DND-41 (cell line): ENCODE measurements around the gene TECR.
A peak's percentile ranks its signal among the peaks of the same experiment; 100 is the strongest.
"Not testable (repeated sequence)": the region's sequence is repeated elsewhere in the genome, so short reads cannot be mapped to it uniquely, and the experiment has no call there.

Source experiments
- ATAC-seq: fragments of 200-7000 bp; cut with Tn5 transposase; 3 replicates; pipeline ENCODE4 v1.9.1; 2021; ENCODE audit warnings: low read depth; ENCODE audit not compliant: insufficient read depth
- DNase-seq: peaks from one replicate; pipeline ENCODE4 v3.0.0-alpha.2; 2020
- H2AFZ ChIP-seq: 2 replicates; pipeline ENCODE4 v1.6.0; 2012; ENCODE audit warnings: low read depth, low read length
- H3K27ac ChIP-seq: 2 replicates; pipeline ENCODE4 v1.5.1; 2012; ENCODE audit warnings: low read length, inconsistent platforms
- H3K27me3 ChIP-seq: fragments of 200-600 bp; sonication (generic); 2 replicates; pipeline ENCODE4 v1.6.0; 2012; ENCODE audit warnings: low read length, mild to moderate bottlenecking, inconsistent platforms; ENCODE audit not compliant: insufficient read depth, poor library complexity
- H3K36me3 ChIP-seq: 2 replicates; pipeline ENCODE4 v1.5.1; 2012; ENCODE audit warnings: low read length, inconsistent platforms; ENCODE audit not compliant: insufficient read depth
- H3K4me1 ChIP-seq: 2 replicates; pipeline ENCODE4 v1.5.1; 2012; ENCODE audit warnings: mild to moderate bottlenecking, low read length; ENCODE audit not compliant: insufficient read depth
- H3K4me2 ChIP-seq: 2 replicates; pipeline ENCODE4 v1.6.0; 2012; ENCODE audit warnings: mild to moderate bottlenecking, moderate library complexity, low read length, inconsistent platforms; ENCODE audit not compliant: insufficient read depth
- H3K4me3 ChIP-seq, 2 experiments: fragments of 200-600 bp in 1 of 2; shearing (Covaris generic) in 1 of 2; 2 replicates each; pipeline ENCODE4 v1.5.1; 2012 to 2016; ENCODE audit warnings: inconsistent platforms in 2 of 2, low read length in 2 of 2, mild to moderate bottlenecking in 2 of 2, low read depth in 1 of 2, moderate library complexity in 1 of 2
- H3K79me2 ChIP-seq: 2 replicates; pipeline ENCODE4 v1.6.0; 2012; ENCODE audit warnings: low read length, inconsistent platforms; ENCODE audit not compliant: insufficient read depth
- H3K9ac ChIP-seq: 2 replicates; pipeline ENCODE4 v1.6.0; 2012; ENCODE audit warnings: low read depth, mild to moderate bottlenecking, inconsistent platforms, low read length, moderate library complexity
- H3K9me3 ChIP-seq: 2 replicates; pipeline ENCODE4 v1.5.1; 2012; ENCODE audit warnings: low read length, moderate library complexity, mild to moderate bottlenecking, inconsistent platforms; ENCODE audit not compliant: insufficient read depth, severe bottlenecking
- H4K20me1 ChIP-seq: 2 replicates; pipeline ENCODE4 v1.6.0; 2012; ENCODE audit warnings: low read length; ENCODE audit not compliant: insufficient read depth
- EZH2 ChIP-seq: IDR thresholded peaks from 3 replicates; pipeline ENCODE4 v1.6.1; 2012; ENCODE audit warnings: borderline replicate concordance, low read depth, mild to moderate bottlenecking, moderate library complexity, low read length, inconsistent platforms; ENCODE audit not compliant: severe bottlenecking
- TF ChIP-seq, protein P1 (sequence below): IDR thresholded peaks from 2 replicates; pipeline ENCODE4 v1.5.1; 2012; ENCODE audit warnings: borderline replicate concordance, low read length, moderate library complexity, mild to moderate bottlenecking; ENCODE audit not compliant: poor library complexity, severe bottlenecking; ENCODE audit errors: extremely low read depth

TECR gene

DNA sequence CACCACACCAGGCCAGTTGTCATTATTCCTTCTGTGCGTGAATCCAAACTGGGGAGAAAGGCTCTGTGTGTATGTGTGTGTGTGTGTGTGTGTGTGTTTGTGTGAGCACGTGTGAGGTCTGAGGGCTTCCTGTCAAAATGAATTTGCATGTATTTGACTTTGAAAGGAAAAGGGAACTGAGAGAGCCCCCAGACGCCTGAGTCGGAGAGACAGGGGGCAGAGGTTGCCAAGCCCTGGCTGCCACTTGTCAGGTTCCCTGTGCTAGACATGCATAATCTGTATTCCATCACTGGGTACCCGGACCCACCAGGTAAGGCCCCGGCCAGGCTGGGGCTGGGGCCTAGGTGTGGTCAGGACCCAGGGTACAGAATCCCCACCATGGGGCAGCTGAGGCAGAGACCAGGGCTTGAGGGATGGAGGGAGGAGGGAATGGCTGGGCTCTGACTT, 53.5 kb downstream of the TECR start, which contains the start of gene CLEC17A:
CLEC17A (plus strand) TSS at position 191 of the 447 bp plus-strand sequence; CDS start at position 268, 77 bp downstream.
- Histone ChIP-seq H3K4me1 (no peaks in the 10 kb centered on the region), H3K27ac (no peak within 1 kb of the TSS)
- no peak for ATAC-seq

DNA sequence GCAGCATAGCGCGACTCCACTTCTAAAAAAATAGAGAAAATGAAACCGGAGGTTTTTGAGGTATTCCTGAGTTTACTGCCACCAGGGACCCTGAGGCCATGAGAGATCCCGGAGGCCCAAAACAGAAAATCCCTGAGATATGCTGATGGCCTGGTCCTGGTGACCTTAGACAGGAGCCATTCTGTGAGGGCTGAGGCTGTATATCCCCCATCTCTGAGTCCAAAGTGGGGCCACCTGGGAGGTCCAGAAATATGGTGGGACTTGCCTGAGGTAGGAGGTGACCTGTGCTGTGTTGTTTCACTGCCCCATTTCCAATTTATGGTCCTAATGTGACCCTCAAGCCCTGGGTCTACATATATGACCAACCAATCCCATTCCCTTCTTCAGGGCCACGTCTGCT, 55.0 kb downstream of the TECR start:
- H3K9me3 ChIP-seq, H3K4me1 ChIP-seq, H3K9ac ChIP-seq, H4K20me1 ChIP-seq, ATAC-seq, H3K79me2 ChIP-seq, DNase-seq, H3K27ac ChIP-seq, H3K36me3 ChIP-seq, H3K4me3 ChIP-seq, H2AFZ ChIP-seq, H3K4me2 ChIP-seq, H3K27me3 ChIP-seq: not testable (repeated sequence)

More for the DNA sequence above, 53.5 kb downstream of the TECR start, which contains the start of gene CLEC17A:
- H4K20me1 ChIP-seq = no peaks in the 10 kb centered on the region
- H3K36me3 ChIP-seq = no peaks in the 10 kb centered on the region
- no peaks in the 10 kb centered on the region for H3K27me3 ChIP-seq
- no peaks in the 10 kb centered on the region for H3K9me3 ChIP-seq
- TF ChIP-seq EZH2 = no peak
- TF ChIP-seq, protein P1, sequence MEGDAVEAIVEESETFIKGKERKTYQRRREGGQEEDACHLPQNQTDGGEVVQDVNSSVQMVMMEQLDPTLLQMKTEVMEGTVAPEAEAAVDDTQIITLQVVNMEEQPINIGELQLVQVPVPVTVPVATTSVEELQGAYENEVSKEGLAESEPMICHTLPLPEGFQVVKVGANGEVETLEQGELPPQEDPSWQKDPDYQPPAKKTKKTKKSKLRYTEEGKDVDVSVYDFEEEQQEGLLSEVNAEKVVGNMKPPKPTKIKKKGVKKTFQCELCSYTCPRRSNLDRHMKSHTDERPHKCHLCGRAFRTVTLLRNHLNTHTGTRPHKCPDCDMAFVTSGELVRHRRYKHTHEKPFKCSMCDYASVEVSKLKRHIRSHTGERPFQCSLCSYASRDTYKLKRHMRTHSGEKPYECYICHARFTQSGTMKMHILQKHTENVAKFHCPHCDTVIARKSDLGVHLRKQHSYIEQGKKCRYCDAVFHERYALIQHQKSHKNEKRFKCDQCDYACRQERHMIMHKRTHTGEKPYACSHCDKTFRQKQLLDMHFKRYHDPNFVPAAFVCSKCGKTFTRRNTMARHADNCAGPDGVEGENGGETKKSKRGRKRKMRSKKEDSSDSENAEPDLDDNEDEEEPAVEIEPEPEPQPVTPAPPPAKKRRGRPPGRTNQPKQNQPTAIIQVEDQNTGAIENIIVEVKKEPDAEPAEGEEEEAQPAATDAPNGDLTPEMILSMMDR = no peak
- DNase-seq = no peak
- H2AFZ ChIP-seq = no peak within 1 kb of the TSS
- H3K79me2 ChIP-seq = no peaks in the 10 kb centered on the region
- no peak within 1 kb of the TSS for H3K4me3 ChIP-seq
- H3K4me2 ChIP-seq = no peak within 1 kb of the TSS
- H3K9ac ChIP-seq = no peak within 1 kb of the TSS

DNA sequence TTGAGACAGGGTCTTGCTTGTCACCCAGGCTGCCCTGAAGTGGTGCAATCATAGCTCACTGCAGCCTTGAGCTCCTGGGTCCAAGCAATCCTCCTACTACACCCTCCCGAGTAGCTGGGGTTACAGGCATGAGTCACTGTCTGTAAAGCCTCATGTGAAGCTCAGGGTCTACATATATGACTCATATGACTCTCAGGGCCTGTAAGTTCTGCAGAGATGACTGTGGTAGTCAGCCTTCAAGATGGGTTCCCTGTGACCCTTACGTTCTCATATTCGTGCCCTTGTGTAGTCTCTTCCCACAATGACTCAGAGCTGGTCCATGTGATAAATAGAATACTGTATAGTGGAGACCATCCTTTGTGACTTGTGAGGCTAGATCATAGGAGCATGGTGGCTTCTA, 55.8 kb downstream of the TECR start:
- not testable (repeated sequence) for H3K9me3 ChIP-seq, DNase-seq, H3K27me3 ChIP-seq, H2AFZ ChIP-seq, H3K36me3 ChIP-seq, H4K20me1 ChIP-seq, H3K9ac ChIP-seq, H3K4me2 ChIP-seq, H3K4me3 ChIP-seq, H3K27ac ChIP-seq, H3K4me1 ChIP-seq, H3K79me2 ChIP-seq
- peak; percentile 44; the same call in 1 of the 3 replicates for ATAC-seq

DNA sequence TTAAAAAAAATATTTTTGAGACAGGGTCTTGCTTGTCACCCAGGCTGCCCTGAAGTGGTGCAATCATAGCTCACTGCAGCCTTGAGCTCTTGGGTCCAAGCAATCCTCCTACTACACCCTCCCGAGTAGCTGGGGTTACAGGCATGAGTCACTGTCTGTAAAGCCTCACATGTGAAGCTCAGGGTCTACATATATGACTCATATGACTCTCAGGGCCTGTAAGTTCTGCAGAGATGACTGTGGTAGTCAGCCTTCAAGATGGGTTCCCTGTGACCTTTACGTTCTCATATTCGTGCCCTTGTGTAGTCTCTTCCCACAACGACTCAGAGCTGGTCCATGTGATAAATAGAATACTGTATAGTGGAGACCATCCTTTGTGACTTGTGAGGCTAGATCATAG, 60.0 kb downstream of the TECR start:
- DNase-seq = not testable (repeated sequence)

DNA sequence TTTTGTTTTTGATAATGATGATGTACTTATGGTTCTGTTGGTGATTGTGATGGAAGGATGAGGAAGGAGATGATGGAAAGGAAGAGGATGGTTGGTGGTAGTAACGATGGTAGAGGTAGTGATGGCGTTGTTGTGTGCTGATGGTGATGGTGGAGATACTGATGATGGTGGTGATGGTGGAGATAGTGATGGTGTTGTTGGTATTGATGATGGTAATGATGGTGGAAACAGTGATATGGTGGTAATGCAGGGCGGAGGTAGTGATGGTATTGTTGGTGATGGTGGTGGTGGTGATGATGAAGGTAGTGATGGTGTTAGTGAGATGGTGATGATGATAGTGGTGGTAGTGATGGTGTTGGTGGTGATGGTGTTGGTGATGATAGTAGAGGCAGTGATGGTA, 66.2 kb downstream of the TECR start:
- H3K9ac ChIP-seq = no peak overlapping the region
- TF ChIP-seq, protein P1 = no peak
- H3K4me3 ChIP-seq = no peak overlapping the region

More for the DNA sequence above, 60.0 kb downstream of the TECR start:
- H3K27ac ChIP-seq, H3K4me1 ChIP-seq, H3K9me3 ChIP-seq, H3K36me3 ChIP-seq, ATAC-seq, H2AFZ ChIP-seq, H3K4me3 ChIP-seq, H3K4me2 ChIP-seq, H3K9ac ChIP-seq, H3K79me2 ChIP-seq, H3K27me3 ChIP-seq, H4K20me1 ChIP-seq: not testable (repeated sequence)

More for the DNA sequence above, 66.2 kb downstream of the TECR start:
- peaks cover 5% of the 10 kb centered on the region for H3K9me3 ChIP-seq
- no peaks in the 10 kb centered on the region for H4K20me1 ChIP-seq
- H3K27me3 ChIP-seq = no peaks in the 10 kb centered on the region
- no peaks in the 10 kb centered on the region for H3K79me2 ChIP-seq
- no peak overlapping the region for H3K27ac ChIP-seq
- no peak overlapping the region for H3K4me2 ChIP-seq
- no peaks in the 10 kb centered on the region for H3K4me1 ChIP-seq
- no peaks in the 10 kb centered on the region for H3K36me3 ChIP-seq
- no peak for ATAC-seq
- no peak overlapping the region for H2AFZ ChIP-seq
- no peak for DNase-seq
